HG02763 (cell line): ENCODE measurements around the gene BEND6.

Experiments
- ATAC-seq: cut with Tn5 transposase; IDR thresholded peaks from one replicate; pipeline ENCODE4 v1.9.1; 2021; ENCODE audit warnings: mild to moderate bottlenecking, moderate library complexity; ENCODE audit not compliant: unreplicated experiment

The BEND6 gene, protein sequence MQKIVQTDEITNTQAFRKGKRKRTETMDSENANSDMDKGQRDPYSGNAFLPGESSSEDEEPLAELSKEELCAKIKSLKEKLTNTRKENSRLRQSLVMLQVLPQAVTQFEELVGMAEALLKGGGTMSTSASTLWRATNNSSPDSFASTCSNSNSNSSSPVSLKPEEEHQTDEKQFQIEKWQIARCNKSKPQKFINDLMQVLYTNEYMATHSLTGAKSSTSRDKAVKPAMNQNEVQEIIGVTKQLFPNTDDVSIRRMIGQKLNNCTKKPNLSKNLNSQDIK

GRCh38 chr6:56954403-56955170 lies at the start of gene BEND6:
Gene BEND6 (plus strand): TSS chr6:56955107. CDS start chr6:56981811, 26,704 bp downstream.
- peak; percentile 33 for ATAC-seq

- ATAC-seq, result no peak
These were observed 49.5 kb upstream of the BEND6 start for GRCh38 chr6:56905378-56905777.

DNA sequence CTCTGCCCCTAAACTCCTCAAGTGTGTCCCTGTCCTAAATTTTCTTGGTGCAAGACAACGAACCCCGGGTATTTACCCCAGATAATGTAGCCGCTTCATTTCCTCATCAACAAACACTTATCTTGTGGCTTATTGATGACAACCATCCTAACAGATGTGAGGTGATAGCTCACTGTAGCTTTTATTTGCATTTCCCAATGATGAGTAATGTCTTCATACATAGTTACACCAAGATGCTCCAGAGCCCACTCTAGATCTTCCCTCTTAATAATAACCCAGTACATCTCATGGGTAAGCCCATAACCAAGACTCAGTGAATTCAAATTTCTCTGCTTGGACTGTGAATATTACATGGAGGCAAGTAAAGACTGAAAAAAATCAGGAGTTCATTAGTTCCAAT lies 48.2 kb upstream of the BEND6 start:
- no peak for ATAC-seq

DNA sequence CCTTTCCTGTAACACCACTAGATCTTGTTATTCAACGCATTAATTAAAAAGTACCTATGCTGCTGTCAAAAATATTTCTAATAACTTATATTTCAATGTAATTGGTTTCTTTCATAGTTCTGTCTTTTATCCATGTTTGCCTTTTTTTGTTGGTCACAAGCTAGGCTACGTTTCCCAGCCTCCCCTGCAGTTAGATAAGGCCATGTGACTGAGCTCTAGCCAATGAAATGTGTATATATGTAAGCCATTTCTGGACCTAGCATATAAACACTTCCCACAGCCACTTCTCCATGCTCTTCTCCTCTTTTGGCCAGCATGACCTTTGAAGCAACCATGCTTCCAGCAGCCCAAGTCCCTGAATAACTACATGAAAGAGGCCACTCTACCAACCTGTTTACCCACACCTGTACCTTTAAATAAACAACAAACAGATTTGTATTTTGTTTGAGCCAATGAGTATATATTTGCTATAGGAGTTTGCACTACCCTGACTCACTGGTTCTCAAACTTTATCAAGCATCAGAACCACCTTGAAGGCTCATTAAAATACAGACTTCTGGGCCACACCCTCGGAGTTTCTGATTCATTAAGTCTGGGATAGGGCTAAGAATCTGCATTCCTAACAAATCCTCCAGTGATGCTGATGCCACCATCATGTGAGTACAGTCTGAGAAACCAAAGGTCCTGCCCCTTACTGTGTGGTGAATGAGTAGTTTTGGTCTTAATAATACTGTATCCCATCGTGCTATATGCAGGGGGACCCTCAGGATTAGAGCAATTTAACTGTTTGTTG lies 45.6 kb upstream of the BEND6 start:
- ATAC-seq, result no peak

DNA sequence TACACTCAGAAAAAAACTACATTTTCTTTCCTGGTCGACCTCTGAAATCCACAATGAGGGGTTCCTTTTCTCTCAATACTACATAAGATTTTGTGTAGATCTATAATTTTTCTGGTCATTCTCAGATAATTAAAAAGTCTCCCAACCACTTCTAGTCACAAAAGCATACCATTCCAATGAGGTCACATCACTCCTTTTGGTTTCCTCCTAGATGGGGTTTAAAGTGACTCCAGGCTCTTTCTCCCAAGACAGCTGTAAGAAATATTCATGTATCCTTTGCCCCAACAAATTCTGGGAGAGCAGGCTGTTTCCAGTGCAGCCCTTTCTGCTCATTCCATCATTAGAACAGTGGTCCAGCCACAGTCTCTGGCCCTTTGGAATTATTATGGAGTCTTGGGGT lies 43.1 kb upstream of the BEND6 start:
- ATAC-seq, result no peak

GRCh38 chr6:56913285-56914074 lies 41.4 kb upstream of the BEND6 start:
- no peak for ATAC-seq

- ATAC-seq, result no peak
These were observed 39.9 kb upstream of the BEND6 start for GRCh38 chr6:56914798-56915658.

GRCh38 chr6:56915832-56916231 lies 39.1 kb upstream of the BEND6 start:
- no peak for ATAC-seq

DNA sequence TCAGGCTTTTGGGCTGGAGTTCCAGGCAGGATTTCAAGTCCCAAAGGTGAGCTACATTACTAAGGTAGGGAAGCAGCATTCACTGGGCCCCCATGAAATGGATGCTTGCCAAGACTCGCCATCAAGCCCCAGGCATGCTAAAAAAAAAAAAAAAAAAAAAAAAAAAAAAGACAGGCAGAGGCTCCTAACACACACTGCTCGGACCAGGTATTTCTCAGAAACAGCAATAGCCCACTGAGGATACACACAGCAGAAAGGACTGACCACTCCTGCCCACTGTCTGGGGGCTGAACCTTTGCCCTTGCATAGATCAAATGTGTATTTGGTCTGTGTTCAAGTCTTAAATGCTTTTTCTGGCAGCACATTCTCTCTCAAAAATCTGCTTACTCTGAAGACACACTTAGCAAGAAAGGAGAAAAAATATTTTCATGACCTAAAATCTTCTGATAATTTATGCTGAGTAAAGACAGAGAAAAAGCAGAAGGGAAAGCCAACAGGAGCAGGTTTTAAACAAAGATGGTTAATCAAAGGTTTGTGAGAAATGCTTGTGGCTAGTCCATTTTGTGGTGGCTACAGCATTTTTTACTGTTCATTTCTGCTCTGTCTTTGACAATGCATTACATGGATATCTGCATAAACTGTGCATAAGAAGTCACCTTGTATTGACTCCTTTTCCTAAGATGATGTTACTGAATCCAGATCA lies 37.9 kb upstream of the BEND6 start:
- ATAC-seq, result no peak

DNA sequence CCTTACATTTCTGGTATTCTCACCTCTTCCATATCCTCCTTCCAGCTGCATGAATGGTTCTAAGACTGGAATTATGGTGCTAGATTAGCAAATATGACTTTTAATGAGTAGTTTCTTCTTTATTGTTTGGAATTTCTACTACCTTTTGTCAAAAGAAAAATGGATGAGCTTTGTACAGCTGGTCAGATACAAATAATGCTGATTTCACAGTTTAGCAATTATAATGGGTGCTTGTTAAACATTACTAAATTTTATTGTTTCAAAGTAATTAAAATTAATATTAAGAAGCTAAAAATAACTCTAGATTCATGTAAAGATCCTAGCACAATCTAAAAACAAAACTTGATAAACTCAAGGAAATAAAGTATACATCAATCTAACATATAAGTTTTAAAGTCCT lies 32.3 kb upstream of the BEND6 start:
- no peak for ATAC-seq

DNA sequence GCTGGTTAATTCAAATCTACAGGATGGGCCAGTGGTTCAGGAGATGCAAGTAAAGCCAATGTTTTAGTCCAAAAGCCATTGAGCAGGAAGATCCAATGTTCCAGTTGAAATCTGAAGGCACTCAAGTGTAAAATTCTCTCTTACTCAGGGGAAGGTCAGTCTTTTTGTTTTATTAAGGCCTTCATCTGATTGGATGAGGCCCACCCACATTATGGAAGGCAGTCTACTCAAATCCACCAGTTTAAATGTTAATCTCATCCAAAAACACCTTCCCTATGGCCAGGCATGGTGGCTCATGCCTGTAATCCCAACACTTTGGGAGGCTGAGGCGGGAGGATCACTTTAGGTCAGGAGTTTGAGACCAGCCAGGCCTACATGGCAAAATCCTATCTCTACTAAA lies 31.3 kb upstream of the BEND6 start:
- ATAC-seq, result no peak

DNA sequence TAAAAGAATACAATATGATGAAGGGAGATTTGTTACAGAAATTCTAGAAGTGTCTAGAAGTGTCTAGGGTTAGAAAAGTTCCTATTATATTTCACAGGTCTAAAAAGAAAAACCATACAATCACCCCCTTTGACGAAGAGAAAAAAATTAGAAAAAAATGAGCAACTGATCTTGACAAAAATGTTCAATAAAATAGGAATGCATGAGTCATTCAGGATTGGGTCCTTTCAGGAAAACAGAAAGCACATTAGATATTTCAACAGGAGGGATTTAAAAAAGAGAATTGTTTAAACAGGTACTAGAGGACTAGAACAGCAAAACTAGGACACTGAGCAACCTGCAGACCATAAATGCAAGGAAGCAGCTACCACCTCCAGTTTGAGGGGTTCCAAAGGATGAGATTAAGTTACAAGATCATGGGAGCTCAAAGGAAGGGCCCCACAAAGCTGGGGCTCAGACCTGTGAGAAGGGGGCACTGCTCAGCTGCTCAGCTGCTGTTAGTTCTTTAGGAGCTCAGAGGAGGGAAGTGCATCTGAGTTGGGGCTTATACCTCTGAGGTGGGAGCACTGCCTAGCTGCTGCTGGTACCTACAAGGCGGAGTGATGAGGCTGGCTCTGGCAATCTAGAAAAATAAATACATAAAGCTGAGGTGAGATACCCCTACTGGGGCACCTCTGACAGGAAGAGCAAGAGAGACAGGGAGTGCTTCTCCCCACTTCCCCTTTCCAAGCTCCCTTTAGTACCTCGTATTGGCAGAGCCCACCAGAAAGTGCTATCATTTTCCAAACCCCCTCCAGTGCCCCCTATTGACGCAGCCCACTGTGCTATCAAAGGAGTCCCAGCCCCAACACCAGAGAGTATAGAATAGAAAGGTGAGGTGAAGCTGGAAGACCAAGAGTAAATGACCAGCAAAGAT lies 27.1 kb upstream of the BEND6 start:
- no peak for ATAC-seq

GRCh38 chr6:56930846-56931245 lies 24.1 kb upstream of the BEND6 start:
- no peak for ATAC-seq

- no peak for ATAC-seq
These were observed 21.9 kb upstream of the BEND6 start for GRCh38 chr6:56932910-56933477.

GRCh38 chr6:56933650-56934049 lies 21.3 kb upstream of the BEND6 start:
- no peak for ATAC-seq

GRCh38 chr6:56934876-56935275 lies 20.0 kb upstream of the BEND6 start:
- ATAC-seq, result no peak

DNA sequence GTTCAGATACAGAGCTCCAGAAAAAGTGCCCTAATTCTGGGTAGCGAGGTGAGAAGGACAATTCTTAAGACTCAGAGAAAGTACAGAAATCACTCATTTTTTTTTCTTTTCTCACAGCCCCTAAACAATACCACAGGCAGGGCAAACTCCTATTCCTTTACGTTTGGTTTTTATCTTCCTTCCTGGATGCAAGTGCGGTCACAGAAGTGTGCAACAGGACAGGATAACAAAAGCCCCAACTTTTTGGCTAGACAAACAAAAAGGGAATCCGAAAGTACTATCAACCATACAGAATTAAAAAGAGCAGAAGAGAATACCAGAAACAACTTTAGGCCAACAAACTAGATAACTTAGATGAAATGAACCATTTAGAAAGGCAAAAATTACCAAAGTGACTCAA lies 18.4 kb upstream of the BEND6 start:
- no peak for ATAC-seq

DNA sequence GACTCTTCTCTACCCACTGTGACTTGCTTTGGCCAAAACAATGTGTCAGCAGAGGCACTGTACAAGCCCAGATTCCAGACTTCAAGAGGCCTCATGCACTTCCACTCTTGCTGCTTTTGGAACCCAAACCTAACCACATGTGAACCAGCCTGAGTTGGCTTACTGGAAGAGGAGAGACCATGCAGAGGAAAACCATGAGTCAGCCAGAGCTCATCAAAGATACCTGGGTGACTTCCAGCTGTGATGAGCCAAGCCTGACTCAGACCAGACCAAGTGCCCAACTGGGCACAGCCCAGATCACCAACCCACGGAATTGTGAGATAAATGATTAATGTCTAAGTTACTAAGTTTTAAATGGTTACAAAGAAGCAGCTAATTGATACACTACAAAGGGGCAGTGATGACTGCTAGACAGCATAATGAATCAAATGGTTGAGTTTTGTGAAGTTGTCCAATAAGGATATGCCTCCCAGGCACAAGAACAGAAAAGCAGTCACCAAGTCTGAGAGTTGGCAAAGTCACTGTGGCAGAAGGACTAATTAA lies 16.2 kb upstream of the BEND6 start:
- no peak for ATAC-seq
